ENCODE measurements around the gene DPAGT1.

- TF ChIP-seq REST (IDR thresholded peaks at IDR 0.05; ENCODE audit: unreplicated experiment) (no peak), POLR2AphosphoS5 (IDR thresholded peaks at IDR 0.05; ENCODE audit: low read depth) (no peak), EZH2 (IDR thresholded peaks at IDR 0.05; ENCODE audit: low read depth, unreplicated experiment) (no peak), ZNF114 (CRISPR knock-in tag; IDR thresholded peaks at IDR 0.05) (no peak)
- TF ChIP-seq, protein P1, sequence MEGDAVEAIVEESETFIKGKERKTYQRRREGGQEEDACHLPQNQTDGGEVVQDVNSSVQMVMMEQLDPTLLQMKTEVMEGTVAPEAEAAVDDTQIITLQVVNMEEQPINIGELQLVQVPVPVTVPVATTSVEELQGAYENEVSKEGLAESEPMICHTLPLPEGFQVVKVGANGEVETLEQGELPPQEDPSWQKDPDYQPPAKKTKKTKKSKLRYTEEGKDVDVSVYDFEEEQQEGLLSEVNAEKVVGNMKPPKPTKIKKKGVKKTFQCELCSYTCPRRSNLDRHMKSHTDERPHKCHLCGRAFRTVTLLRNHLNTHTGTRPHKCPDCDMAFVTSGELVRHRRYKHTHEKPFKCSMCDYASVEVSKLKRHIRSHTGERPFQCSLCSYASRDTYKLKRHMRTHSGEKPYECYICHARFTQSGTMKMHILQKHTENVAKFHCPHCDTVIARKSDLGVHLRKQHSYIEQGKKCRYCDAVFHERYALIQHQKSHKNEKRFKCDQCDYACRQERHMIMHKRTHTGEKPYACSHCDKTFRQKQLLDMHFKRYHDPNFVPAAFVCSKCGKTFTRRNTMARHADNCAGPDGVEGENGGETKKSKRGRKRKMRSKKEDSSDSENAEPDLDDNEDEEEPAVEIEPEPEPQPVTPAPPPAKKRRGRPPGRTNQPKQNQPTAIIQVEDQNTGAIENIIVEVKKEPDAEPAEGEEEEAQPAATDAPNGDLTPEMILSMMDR (conservative IDR thresholded peaks at IDR 0.05; ENCODE audit: low read depth in 2 of 2): no peak
These were observed 19.0 kb upstream of the DPAGT1 start for GRCh38 chr11:119120639-119121007.

Measured in GM23338 (cell line).